Measurements from ENCODE around the gene TNIK.

Gene TNIK

GRCh38 chr3:171212648-171213047 is 247.6 kb downstream of the TNIK start:
- Histone ChIP-seq H3K4me3 (ENCODE audit: insufficient read depth, low read depth, low read length, poor library complexity, severe bottlenecking) (no peak overlapping the region), H3K4me1 (ENCODE audit: control insufficient read depth, insufficient read depth, low read length, poor library complexity, severe bottlenecking) (no peaks in the 10 kb centered on the region), H3K27ac (ENCODE audit: insufficient read depth, low read length, poor library complexity, severe bottlenecking) (no peak overlapping the region), H3K36me3 (ENCODE audit: control insufficient read depth, insufficient read depth, low read length) (no peaks in the 10 kb centered on the region), H3K27me3 (replicated peaks; ENCODE audit: control insufficient read depth, insufficient read depth, low read length, poor library complexity, severe bottlenecking) (no peaks in the 10 kb centered on the region), H3K9me3 (ENCODE audit: control insufficient read depth, low read length) (no peaks in the 10 kb centered on the region)
- DNase-seq, result no peak

DNA sequence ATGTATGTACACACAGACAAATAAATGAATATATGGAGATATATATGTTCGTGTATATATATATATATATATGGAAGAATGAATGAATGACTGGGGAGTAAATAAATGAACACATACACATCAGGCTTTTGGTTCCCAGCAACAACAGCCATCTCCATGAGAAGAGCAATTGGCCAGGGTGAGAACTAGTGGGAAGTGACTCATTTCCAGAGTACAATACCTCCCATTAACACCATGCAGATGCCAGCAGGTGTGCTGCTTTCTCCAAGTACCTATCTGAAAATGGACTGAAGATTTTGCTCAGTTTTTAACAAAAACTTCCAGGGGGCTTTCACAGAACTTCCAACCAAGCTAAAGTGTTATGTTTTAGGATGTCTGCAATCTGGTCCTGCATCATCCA is 253.9 kb downstream of the TNIK start:
- no peak overlapping the region for H3K4me3 ChIP-seq (ENCODE audit: insufficient read depth, low read depth, low read length, poor library complexity, severe bottlenecking)
- DNase-seq, result no peak
- H3K9me3 ChIP-seq (ENCODE audit: control insufficient read depth, low read length), result no peaks in the 10 kb centered on the region
- no peak overlapping the region for H3K27ac ChIP-seq (ENCODE audit: insufficient read depth, low read length, poor library complexity, severe bottlenecking)
- peaks cover 5% of the 10 kb centered on the region for H3K36me3 ChIP-seq (ENCODE audit: control insufficient read depth, insufficient read depth, low read length)
- H3K4me1 ChIP-seq (ENCODE audit: control insufficient read depth, insufficient read depth, low read length, poor library complexity, severe bottlenecking), result no peaks in the 10 kb centered on the region
- H3K27me3 ChIP-seq (replicated peaks; ENCODE audit: control insufficient read depth, insufficient read depth, low read length, poor library complexity, severe bottlenecking), result no peaks in the 10 kb centered on the region

DNA sequence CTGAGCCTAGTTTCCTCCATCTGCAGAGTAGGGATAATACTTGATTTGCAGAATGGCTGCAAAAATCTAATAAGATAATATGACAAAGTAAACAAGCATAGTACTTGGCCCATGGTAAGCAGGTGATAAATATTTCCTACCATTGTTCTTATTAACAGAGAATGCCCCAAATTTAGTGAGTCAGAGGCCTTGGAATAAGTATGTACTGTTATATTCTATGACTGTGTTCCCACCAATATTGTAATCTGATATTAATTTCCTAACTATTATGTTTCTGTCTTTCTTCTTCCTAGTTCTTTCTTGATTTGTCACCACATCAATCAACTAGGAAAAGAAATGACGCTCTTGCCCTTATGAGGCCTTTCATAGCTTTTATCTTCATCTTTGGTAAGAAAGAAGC is 255.3 kb downstream of the TNIK start:
- DNase-seq, result no peak
- Histone ChIP-seq H3K27ac (ENCODE audit: insufficient read depth, low read length, poor library complexity, severe bottlenecking) (no peak overlapping the region), H3K27me3 (replicated peaks; ENCODE audit: control insufficient read depth, insufficient read depth, low read length, poor library complexity, severe bottlenecking) (no peaks in the 10 kb centered on the region), H3K36me3 (ENCODE audit: control insufficient read depth, insufficient read depth, low read length) (peaks cover 5% of the 10 kb centered on the region), H3K4me1 (ENCODE audit: control insufficient read depth, insufficient read depth, low read length, poor library complexity, severe bottlenecking) (no peaks in the 10 kb centered on the region), H3K9me3 (ENCODE audit: control insufficient read depth, low read length) (no peaks in the 10 kb centered on the region), H3K4me3 (ENCODE audit: insufficient read depth, low read depth, low read length, poor library complexity, severe bottlenecking) (no peak overlapping the region)

DNA sequence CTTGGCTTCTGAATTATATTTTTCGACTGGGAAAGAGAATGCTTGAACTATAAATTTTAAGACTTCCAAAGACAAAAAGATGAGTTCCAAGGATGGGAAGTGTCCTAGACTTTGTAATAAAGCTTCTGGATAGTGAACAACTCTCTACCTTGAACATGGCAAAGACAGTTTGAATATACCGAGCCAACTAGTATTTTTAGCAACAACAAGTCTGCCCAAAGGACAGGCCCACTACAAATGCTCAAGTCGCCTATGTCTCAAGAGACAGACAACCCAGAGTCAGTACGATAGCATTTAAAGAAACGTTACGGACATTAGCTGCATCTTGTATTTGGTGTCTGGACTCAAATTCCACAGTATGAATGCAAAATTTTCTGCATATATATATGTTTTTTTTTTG is 258.4 kb downstream of the TNIK start:
- Histone ChIP-seq H3K36me3 (ENCODE audit: control insufficient read depth, insufficient read depth, low read length) (no peaks in the 10 kb centered on the region), H3K27ac (ENCODE audit: insufficient read depth, low read length, poor library complexity, severe bottlenecking) (no peak overlapping the region), H3K9me3 (ENCODE audit: control insufficient read depth, low read length) (no peaks in the 10 kb centered on the region), H3K27me3 (replicated peaks; ENCODE audit: control insufficient read depth, insufficient read depth, low read length, poor library complexity, severe bottlenecking) (no peaks in the 10 kb centered on the region), H3K4me1 (ENCODE audit: control insufficient read depth, insufficient read depth, low read length, poor library complexity, severe bottlenecking) (no peaks in the 10 kb centered on the region), H3K4me3 (ENCODE audit: insufficient read depth, low read depth, low read length, poor library complexity, severe bottlenecking) (no peak overlapping the region)
- DNase-seq, result no peak

GRCh38 chr3:171200750-171201088 is 259.5 kb downstream of the TNIK start:
- no peaks in the 10 kb centered on the region for H3K27me3 ChIP-seq (replicated peaks; ENCODE audit: control insufficient read depth, insufficient read depth, low read length, poor library complexity, severe bottlenecking)
- H3K4me1 ChIP-seq (ENCODE audit: control insufficient read depth, insufficient read depth, low read length, poor library complexity, severe bottlenecking), result no peaks in the 10 kb centered on the region
- H3K27ac ChIP-seq (ENCODE audit: insufficient read depth, low read length, poor library complexity, severe bottlenecking), result no peak overlapping the region
- DNase-seq, result no peak
- H3K36me3 ChIP-seq (ENCODE audit: control insufficient read depth, insufficient read depth, low read length), result no peaks in the 10 kb centered on the region
- no peak overlapping the region for H3K4me3 ChIP-seq (ENCODE audit: insufficient read depth, low read depth, low read length, poor library complexity, severe bottlenecking)
- no peaks in the 10 kb centered on the region for H3K9me3 ChIP-seq (ENCODE audit: control insufficient read depth, low read length)

GRCh38 chr3:171200052-171200749 is 260.0 kb downstream of the TNIK start:
- no peaks in the 10 kb centered on the region for H3K27me3 ChIP-seq (replicated peaks; ENCODE audit: control insufficient read depth, insufficient read depth, low read length, poor library complexity, severe bottlenecking)

GRCh38 chr3:171199473-171199829 is 260.8 kb downstream of the TNIK start:
- Histone ChIP-seq H3K27ac (ENCODE audit: insufficient read depth, low read length, poor library complexity, severe bottlenecking) (no peak overlapping the region), H3K36me3 (ENCODE audit: control insufficient read depth, insufficient read depth, low read length) (no peaks in the 10 kb centered on the region), H3K4me3 (ENCODE audit: insufficient read depth, low read depth, low read length, poor library complexity, severe bottlenecking) (no peak overlapping the region), H3K4me1 (ENCODE audit: control insufficient read depth, insufficient read depth, low read length, poor library complexity, severe bottlenecking) (no peaks in the 10 kb centered on the region), H3K27me3 (replicated peaks; ENCODE audit: control insufficient read depth, insufficient read depth, low read length, poor library complexity, severe bottlenecking) (no peaks in the 10 kb centered on the region), H3K9me3 (ENCODE audit: control insufficient read depth, low read length) (no peaks in the 10 kb centered on the region)
- DNase-seq, result no peak

More at GRCh38 chr3:171200052-171200749, 260.0 kb downstream of the TNIK start:
- DNase-seq, result no peak
- no peak overlapping the region for H3K4me3 ChIP-seq (ENCODE audit: insufficient read depth, low read depth, low read length, poor library complexity, severe bottlenecking)
- H3K27ac ChIP-seq (ENCODE audit: insufficient read depth, low read length, poor library complexity, severe bottlenecking), result no peak overlapping the region
- H3K4me1 ChIP-seq (ENCODE audit: control insufficient read depth, insufficient read depth, low read length, poor library complexity, severe bottlenecking), result no peaks in the 10 kb centered on the region
- no peaks in the 10 kb centered on the region for H3K9me3 ChIP-seq (ENCODE audit: control insufficient read depth, low read length)
- H3K36me3 ChIP-seq (ENCODE audit: control insufficient read depth, insufficient read depth, low read length), result no peaks in the 10 kb centered on the region

GRCh38 chr3:171198781-171199472 is 261.3 kb downstream of the TNIK start:
- DNase-seq, result no peak
- no peaks in the 10 kb centered on the region for H3K36me3 ChIP-seq (ENCODE audit: control insufficient read depth, insufficient read depth, low read length)
- no peaks in the 10 kb centered on the region for H3K9me3 ChIP-seq (ENCODE audit: control insufficient read depth, low read length)
- H3K27ac ChIP-seq (ENCODE audit: insufficient read depth, low read length, poor library complexity, severe bottlenecking), result no peak overlapping the region
- no peak overlapping the region for H3K4me3 ChIP-seq (ENCODE audit: insufficient read depth, low read depth, low read length, poor library complexity, severe bottlenecking)
- no peaks in the 10 kb centered on the region for H3K27me3 ChIP-seq (replicated peaks; ENCODE audit: control insufficient read depth, insufficient read depth, low read length, poor library complexity, severe bottlenecking)
- no peaks in the 10 kb centered on the region for H3K4me1 ChIP-seq (ENCODE audit: control insufficient read depth, insufficient read depth, low read length, poor library complexity, severe bottlenecking)

GRCh38 chr3:171195686-171196085 is 264.5 kb downstream of the TNIK start:
- H3K4me3 ChIP-seq (ENCODE audit: insufficient read depth, low read depth, low read length, poor library complexity, severe bottlenecking), result no peak overlapping the region
- no peaks in the 10 kb centered on the region for H3K9me3 ChIP-seq (ENCODE audit: control insufficient read depth, low read length)
- DNase-seq, result no peak
- H3K4me1 ChIP-seq (ENCODE audit: control insufficient read depth, insufficient read depth, low read length, poor library complexity, severe bottlenecking), result no peaks in the 10 kb centered on the region
- peaks cover 10% of the 10 kb centered on the region for H3K36me3 ChIP-seq (ENCODE audit: control insufficient read depth, insufficient read depth, low read length)
- H3K27ac ChIP-seq (ENCODE audit: insufficient read depth, low read length, poor library complexity, severe bottlenecking), result no peak overlapping the region
- H3K27me3 ChIP-seq (replicated peaks; ENCODE audit: control insufficient read depth, insufficient read depth, low read length, poor library complexity, severe bottlenecking), result no peaks in the 10 kb centered on the region

- Histone ChIP-seq H3K27me3 (replicated peaks; ENCODE audit: control insufficient read depth, insufficient read depth, low read length, poor library complexity, severe bottlenecking) (no peaks in the 10 kb centered on the region), H3K4me1 (ENCODE audit: control insufficient read depth, insufficient read depth, low read length, poor library complexity, severe bottlenecking) (no peaks in the 10 kb centered on the region)
Measured at GRCh38 chr3:171194965-171195364, 265.2 kb downstream of the TNIK start.

More at GRCh38 chr3:171194965-171195364, 265.2 kb downstream of the TNIK start:
- Histone ChIP-seq H3K9me3 (ENCODE audit: control insufficient read depth, low read length) (no peaks in the 10 kb centered on the region), H3K4me3 (ENCODE audit: insufficient read depth, low read depth, low read length, poor library complexity, severe bottlenecking) (no peak overlapping the region), H3K27ac (ENCODE audit: insufficient read depth, low read length, poor library complexity, severe bottlenecking) (no peak overlapping the region), H3K36me3 (ENCODE audit: control insufficient read depth, insufficient read depth, low read length) (peaks cover 10% of the 10 kb centered on the region)
- DNase-seq, result no peak

All from effector memory CD4-positive, alpha-beta T cell (primary cell).